GM23338 (cell line): ENCODE measurements around the gene PER1. TPM values are rescaled to one million over a fixed set of nuclear protein-coding genes. Genes with fewer than 3 reads are reported as not detected.

Experiments
- ATAC-seq: fragments of 200-7000 bp; cut with Tn5 transposase; 3 replicates; pipeline ENCODE4 v1.9.1; 2020
- DNase-seq: peaks from one replicate; pipeline ENCODE4 v3.0.0-alpha.2; 2015; ENCODE audit warnings: low spot score
- H2AFZ ChIP-seq: fragments of 200-600 bp; sonication (generic); 2 replicates; pipeline ENCODE4 v1.8.0; 2016; ENCODE audit warnings: antibody characterized with exemption, mild to moderate bottlenecking, moderate library complexity
- H3F3A ChIP-seq: fragments of 200-600 bp; sonication (generic); replicated peaks from 2 replicates; pipeline ENCODE4 v1.8.0; 2017; ENCODE audit warnings: antibody characterized with exemption, mixed run types, low read depth
- H3K27ac ChIP-seq: fragments of 200-600 bp; sonication (generic); 2 replicates; pipeline ENCODE4 v1.6.1; 2016; ENCODE audit warnings: low read depth
- H3K27me3 ChIP-seq: fragments of 200-600 bp; sonication (generic); 2 replicates; pipeline ENCODE4 v1.8.0; 2016; ENCODE audit warnings: mild to moderate bottlenecking, mixed run types, moderate library complexity; ENCODE audit not compliant: insufficient read depth
- H3K36me3 ChIP-seq: fragments of 200-600 bp; sonication (generic); 2 replicates; pipeline ENCODE4 v1.8.0; 2016; ENCODE audit warnings: mild to moderate bottlenecking; ENCODE audit not compliant: insufficient read depth
- H3K4me1 ChIP-seq: fragments of 200-600 bp; sonication (generic); 2 replicates; pipeline ENCODE4 v1.8.0; 2016; ENCODE audit warnings: mild to moderate bottlenecking, moderate library complexity; ENCODE audit not compliant: insufficient read depth
- H3K4me2 ChIP-seq: fragments of 200-600 bp; sonication (generic); 2 replicates; pipeline ENCODE4 v1.7.1; 2017; ENCODE audit warnings: mixed run types
- H3K4me3 ChIP-seq: fragments of 200-600 bp; sonication (generic); 2 replicates; pipeline ENCODE4 v1.6.1; 2016; ENCODE audit warnings: mixed run types
- H3K79me2 ChIP-seq: fragments of 200-600 bp; sonication (generic); replicated peaks from 2 replicates; pipeline ENCODE4 v1.8.0; 2017; ENCODE audit warnings: mild to moderate bottlenecking; ENCODE audit not compliant: insufficient read depth
- H3K9me2 ChIP-seq: fragments of 200-600 bp; sonication (generic); 2 replicates; pipeline ENCODE4 v1.8.0; 2017; ENCODE audit not compliant: insufficient read depth
- H4K20me1 ChIP-seq: fragments of 200-600 bp; sonication (generic); replicated peaks from 2 replicates; pipeline ENCODE4 v1.8.0; 2017; ENCODE audit warnings: mild to moderate bottlenecking; ENCODE audit not compliant: insufficient read depth
- H3K27ac Mint-ChIP-seq: 2 replicates; pipeline ENCODE4 v1.8.0; 2020; ENCODE audit warnings: inconsistent platforms, mild to moderate bottlenecking, moderate library complexity, mixed read lengths
- H3K27me3 Mint-ChIP-seq: 3 replicates; pipeline ENCODE4 v1.8.0; 2022; ENCODE audit warnings: low read depth, mild to moderate bottlenecking, moderate library complexity, mixed read lengths, inconsistent platforms; ENCODE audit not compliant: insufficient read depth, poor library complexity
- H3K36me3 Mint-ChIP-seq: 3 replicates; pipeline ENCODE4 v1.8.0; 2021; ENCODE audit warnings: low read depth, mild to moderate bottlenecking, inconsistent platforms, moderate library complexity, mixed read lengths
- H3K4me1 Mint-ChIP-seq: 3 replicates; pipeline ENCODE4 v1.8.0; 2020; ENCODE audit warnings: mild to moderate bottlenecking, inconsistent platforms, mixed read lengths
- H3K4me3 Mint-ChIP-seq: 3 replicates; pipeline ENCODE4 v1.8.0; 2021; ENCODE audit warnings: moderate library complexity, mild to moderate bottlenecking, inconsistent platforms, mixed read lengths
- H3K9me3 Mint-ChIP-seq: 3 replicates; pipeline ENCODE4 v1.8.0; 2020; ENCODE audit warnings: moderate library complexity, mild to moderate bottlenecking, inconsistent platforms, mixed read lengths
- CREB1 ChIP-seq: fragments of 250-450 bp; sonication (Bioruptor Pico); IDR thresholded peaks from 2 replicates; pipeline ENCODE4 v1.5.0; 2020; ENCODE audit warnings: low read depth, mild to moderate bottlenecking, moderate library complexity
- ETS1 ChIP-seq: IDR thresholded peaks from 2 replicates; pipeline ENCODE4 v1.6.1; 2016; ENCODE audit warnings: antibody characterized with exemption
- EZH2 ChIP-seq: fragments of 200-600 bp; sonication (generic); IDR thresholded peaks from one replicate; pipeline ENCODE4 v1.8.0; 2017; ENCODE audit warnings: antibody characterized with exemption, mild to moderate bottlenecking, low read depth; ENCODE audit not compliant: unreplicated experiment
- EZH2phosphoT487 ChIP-seq: fragments of 200-600 bp; sonication (generic); IDR thresholded peaks from one replicate; pipeline ENCODE4 v1.8.1; 2018; ENCODE audit warnings: antibody characterized with exemption; ENCODE audit not compliant: unreplicated experiment
- JUNB ChIP-seq: IDR thresholded peaks from one replicate; pipeline ENCODE4 v1.6.1; 2016; ENCODE audit warnings: antibody characterized with exemption; ENCODE audit not compliant: unreplicated experiment
- NANOG ChIP-seq: IDR thresholded peaks from 2 replicates; pipeline ENCODE4 v1.6.1; 2016; ENCODE audit warnings: antibody characterized with exemption, borderline replicate concordance
- POLR2AphosphoS5 ChIP-seq: IDR thresholded peaks from 2 replicates; pipeline ENCODE4 v1.6.1; 2016; ENCODE audit warnings: antibody characterized with exemption, low read depth
- STAT1 ChIP-seq: IDR thresholded peaks from one replicate; pipeline ENCODE4 v1.6.1; 2016; ENCODE audit warnings: antibody characterized with exemption; ENCODE audit not compliant: unreplicated experiment
- ZNF114 ChIP-seq: fragments of 250-450 bp; sonication (Bioruptor Pico); IDR thresholded peaks from 2 replicates; pipeline ENCODE4 v1.5.0; 2020; ENCODE audit warnings: mild to moderate bottlenecking, moderate library complexity
- ZNF331 ChIP-seq: fragments of 250-450 bp; sonication (Bioruptor Pico); IDR thresholded peaks from 2 replicates; pipeline ENCODE4 v1.5.0; 2020; ENCODE audit warnings: low read depth, mild to moderate bottlenecking, moderate library complexity
- polyA plus RNA-seq: library from polyadenylated mRNA; unstranded; fragments of >200 nt; fragmentation: Nextera tagmentation; extraction: Ambion mirVana; gene quantifications from 2 replicates; pipeline ENCODE4 v1.2.1, GENCODE V29; 2016
- total RNA-seq: library from RNA; depleted of rRNA; stranded (reverse); fragments of >200 nt; shearing (Covaris generic); gene quantifications from 2 replicates; pipeline ENCODE4 v1.2.3, GENCODE V29; 2014
- TF ChIP-seq, protein P1 (sequence below): IDR thresholded peaks from one replicate; pipeline ENCODE4 v1.6.1; 2018; ENCODE audit warnings: antibody characterized with exemption; ENCODE audit not compliant: unreplicated experiment
- TF ChIP-seq, protein P2 (sequence below): fragments of 250-450 bp; sonication (Bioruptor Pico); IDR thresholded peaks from 2 replicates; pipeline ENCODE4 v1.5.0; 2020; ENCODE audit warnings: mild to moderate bottlenecking, moderate library complexity
- TF ChIP-seq, protein P3 (sequence below), 2 experiments: fragments of 200-600 bp in 1 of 2; sonication (generic) in 1 of 2; conservative IDR thresholded peaks; 2 replicates each; pipeline versions ENCODE4 v1.5.1 to v1.6.1; 2016 to 2017; ENCODE audit warnings: antibody characterized with exemption in 2 of 2, low read depth in 2 of 2, mild to moderate bottlenecking in 2 of 2, moderate library complexity in 1 of 2

The PER1 gene
- total and polyA plus RNA-seq, 2 experiments from 2014 or later = 12.2 to 36.1 TPM

- TF ChIP-seq, protein P1, sequence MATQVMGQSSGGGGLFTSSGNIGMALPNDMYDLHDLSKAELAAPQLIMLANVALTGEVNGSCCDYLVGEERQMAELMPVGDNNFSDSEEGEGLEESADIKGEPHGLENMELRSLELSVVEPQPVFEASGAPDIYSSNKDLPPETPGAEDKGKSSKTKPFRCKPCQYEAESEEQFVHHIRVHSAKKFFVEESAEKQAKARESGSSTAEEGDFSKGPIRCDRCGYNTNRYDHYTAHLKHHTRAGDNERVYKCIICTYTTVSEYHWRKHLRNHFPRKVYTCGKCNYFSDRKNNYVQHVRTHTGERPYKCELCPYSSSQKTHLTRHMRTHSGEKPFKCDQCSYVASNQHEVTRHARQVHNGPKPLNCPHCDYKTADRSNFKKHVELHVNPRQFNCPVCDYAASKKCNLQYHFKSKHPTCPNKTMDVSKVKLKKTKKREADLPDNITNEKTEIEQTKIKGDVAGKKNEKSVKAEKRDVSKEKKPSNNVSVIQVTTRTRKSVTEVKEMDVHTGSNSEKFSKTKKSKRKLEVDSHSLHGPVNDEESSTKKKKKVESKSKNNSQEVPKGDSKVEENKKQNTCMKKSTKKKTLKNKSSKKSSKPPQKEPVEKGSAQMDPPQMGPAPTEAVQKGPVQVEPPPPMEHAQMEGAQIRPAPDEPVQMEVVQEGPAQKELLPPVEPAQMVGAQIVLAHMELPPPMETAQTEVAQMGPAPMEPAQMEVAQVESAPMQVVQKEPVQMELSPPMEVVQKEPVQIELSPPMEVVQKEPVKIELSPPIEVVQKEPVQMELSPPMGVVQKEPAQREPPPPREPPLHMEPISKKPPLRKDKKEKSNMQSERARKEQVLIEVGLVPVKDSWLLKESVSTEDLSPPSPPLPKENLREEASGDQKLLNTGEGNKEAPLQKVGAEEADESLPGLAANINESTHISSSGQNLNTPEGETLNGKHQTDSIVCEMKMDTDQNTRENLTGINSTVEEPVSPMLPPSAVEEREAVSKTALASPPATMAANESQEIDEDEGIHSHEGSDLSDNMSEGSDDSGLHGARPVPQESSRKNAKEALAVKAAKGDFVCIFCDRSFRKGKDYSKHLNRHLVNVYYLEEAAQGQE = no peak
- TF ChIP-seq CREB1 (no peak), ZNF114 (no peak), POLR2AphosphoS5 (no peak), EZH2phosphoT487 (no peak), ZNF331 (no peak)
- TF ChIP-seq, protein P2, sequence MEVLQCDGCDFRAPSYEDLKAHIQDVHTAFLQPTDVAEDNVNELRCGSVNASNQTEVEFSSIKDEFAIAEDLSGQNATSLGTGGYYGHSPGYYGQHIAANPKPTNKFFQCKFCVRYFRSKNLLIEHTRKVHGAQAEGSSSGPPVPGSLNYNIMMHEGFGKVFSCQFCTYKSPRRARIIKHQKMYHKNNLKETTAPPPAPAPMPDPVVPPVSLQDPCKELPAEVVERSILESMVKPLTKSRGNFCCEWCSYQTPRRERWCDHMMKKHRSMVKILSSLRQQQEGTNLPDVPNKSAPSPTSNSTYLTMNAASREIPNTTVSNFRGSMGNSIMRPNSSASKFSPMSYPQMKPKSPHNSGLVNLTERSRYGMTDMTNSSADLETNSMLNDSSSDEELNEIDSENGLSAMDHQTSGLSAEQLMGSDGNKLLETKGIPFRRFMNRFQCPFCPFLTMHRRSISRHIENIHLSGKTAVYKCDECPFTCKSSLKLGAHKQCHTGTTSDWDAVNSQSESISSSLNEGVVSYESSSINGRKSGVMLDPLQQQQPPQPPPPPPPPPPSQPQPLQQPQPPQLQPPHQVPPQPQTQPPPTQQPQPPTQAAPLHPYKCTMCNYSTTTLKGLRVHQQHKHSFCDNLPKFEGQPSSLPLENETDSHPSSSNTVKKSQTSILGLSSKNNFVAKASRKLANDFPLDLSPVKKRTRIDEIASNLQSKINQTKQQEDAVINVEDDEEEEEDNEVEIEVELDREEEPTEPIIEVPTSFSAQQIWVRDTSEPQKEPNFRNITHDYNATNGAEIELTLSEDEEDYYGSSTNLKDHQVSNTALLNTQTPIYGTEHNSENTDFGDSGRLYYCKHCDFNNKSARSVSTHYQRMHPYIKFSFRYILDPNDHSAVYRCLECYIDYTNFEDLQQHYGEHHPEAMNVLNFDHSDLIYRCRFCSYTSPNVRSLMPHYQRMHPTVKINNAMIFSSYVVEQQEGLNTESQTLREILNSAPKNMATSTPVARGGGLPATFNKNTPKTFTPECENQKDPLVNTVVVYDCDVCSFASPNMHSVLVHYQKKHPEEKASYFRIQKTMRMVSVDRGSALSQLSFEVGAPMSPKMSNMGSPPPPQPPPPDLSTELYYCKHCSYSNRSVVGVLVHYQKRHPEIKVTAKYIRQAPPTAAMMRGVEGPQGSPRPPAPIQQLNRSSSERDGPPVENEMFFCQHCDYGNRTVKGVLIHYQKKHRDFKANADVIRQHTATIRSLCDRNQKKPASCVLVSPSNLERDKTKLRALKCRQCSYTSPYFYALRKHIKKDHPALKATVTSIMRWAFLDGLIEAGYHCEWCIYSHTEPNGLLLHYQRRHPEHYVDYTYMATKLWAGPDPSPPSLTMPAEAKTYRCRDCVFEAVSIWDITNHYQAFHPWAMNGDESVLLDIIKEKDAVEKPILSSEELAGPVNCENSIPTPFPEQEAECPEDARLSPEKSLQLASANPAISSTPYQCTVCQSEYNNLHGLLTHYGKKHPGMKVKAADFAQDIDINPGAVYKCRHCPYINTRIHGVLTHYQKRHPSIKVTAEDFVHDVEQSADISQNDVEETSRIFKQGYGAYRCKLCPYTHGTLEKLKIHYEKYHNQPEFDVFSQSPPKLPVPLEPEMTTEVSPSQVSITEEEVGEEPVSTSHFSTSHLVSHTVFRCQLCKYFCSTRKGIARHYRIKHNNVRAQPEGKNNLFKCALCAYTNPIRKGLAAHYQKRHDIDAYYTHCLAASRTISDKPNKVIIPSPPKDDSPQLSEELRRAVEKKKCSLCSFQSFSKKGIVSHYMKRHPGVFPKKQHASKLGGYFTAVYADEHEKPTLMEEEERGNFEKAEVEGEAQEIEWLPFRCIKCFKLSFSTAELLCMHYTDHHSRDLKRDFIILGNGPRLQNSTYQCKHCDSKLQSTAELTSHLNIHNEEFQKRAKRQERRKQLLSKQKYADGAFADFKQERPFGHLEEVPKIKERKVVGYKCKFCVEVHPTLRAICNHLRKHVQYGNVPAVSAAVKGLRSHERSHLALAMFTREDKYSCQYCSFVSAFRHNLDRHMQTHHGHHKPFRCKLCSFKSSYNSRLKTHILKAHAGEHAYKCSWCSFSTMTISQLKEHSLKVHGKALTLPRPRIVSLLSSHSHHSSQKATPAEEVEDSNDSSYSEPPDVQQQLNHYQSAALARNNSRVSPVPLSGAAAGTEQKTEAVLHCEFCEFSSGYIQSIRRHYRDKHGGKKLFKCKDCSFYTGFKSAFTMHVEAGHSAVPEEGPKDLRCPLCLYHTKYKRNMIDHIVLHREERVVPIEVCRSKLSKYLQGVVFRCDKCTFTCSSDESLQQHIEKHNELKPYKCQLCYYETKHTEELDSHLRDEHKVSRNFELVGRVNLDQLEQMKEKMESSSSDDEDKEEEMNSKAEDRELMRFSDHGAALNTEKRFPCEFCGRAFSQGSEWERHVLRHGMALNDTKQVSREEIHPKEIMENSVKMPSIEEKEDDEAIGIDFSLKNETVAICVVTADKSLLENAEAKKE (CRISPR knock-in tag) = no peak
Measured at GRCh38 chr17:8100763-8101162, 51.4 kb downstream of the PER1 start (continued).

GRCh38 chr17:8100111-8100510 is 52.1 kb downstream of the PER1 start:
- no peaks in the 10 kb centered on the region for H3K79me2 ChIP-seq
- Mint-ChIP-seq H3K9me3 (no peaks in the 10 kb centered on the region), H3K36me3 (no peaks in the 10 kb centered on the region), H3K4me1 (peaks cover 2% of the 10 kb centered on the region; the same call in 1 of the 3 replicates), H3K27me3 (peaks cover 6% of the 10 kb centered on the region), H3K27ac (no peak overlapping the region), H3K4me3 (no peak overlapping the region)
- ATAC-seq (no peak), DNase-seq (no peak)
- no peaks in the 10 kb centered on the region for H3K36me3 ChIP-seq
- no peaks in the 10 kb centered on the region for H4K20me1 ChIP-seq
- H3K4me3 ChIP-seq = no peak overlapping the region
- no peaks in the 10 kb centered on the region for H3F3A ChIP-seq
- no peaks in the 10 kb centered on the region for H3K4me1 ChIP-seq
- H3K27me3 ChIP-seq = no peaks in the 10 kb centered on the region
- H2AFZ ChIP-seq = no peak overlapping the region
- no peaks in the 10 kb centered on the region; the same call in 1 of the 2 replicates for H3K9me2 ChIP-seq
- H3K27ac ChIP-seq = no peak overlapping the region
- no peak overlapping the region for H3K4me2 ChIP-seq
- no peak for TF ChIP-seq ZNF114
- TF ChIP-seq EZH2 = no peak
- no peak for TF ChIP-seq ZNF331
- TF ChIP-seq NANOG = no peak
- TF ChIP-seq STAT1 = no peak
- no peak for TF ChIP-seq ETS1
- TF ChIP-seq, protein P3, sequence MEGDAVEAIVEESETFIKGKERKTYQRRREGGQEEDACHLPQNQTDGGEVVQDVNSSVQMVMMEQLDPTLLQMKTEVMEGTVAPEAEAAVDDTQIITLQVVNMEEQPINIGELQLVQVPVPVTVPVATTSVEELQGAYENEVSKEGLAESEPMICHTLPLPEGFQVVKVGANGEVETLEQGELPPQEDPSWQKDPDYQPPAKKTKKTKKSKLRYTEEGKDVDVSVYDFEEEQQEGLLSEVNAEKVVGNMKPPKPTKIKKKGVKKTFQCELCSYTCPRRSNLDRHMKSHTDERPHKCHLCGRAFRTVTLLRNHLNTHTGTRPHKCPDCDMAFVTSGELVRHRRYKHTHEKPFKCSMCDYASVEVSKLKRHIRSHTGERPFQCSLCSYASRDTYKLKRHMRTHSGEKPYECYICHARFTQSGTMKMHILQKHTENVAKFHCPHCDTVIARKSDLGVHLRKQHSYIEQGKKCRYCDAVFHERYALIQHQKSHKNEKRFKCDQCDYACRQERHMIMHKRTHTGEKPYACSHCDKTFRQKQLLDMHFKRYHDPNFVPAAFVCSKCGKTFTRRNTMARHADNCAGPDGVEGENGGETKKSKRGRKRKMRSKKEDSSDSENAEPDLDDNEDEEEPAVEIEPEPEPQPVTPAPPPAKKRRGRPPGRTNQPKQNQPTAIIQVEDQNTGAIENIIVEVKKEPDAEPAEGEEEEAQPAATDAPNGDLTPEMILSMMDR (conservative IDR thresholded peaks at IDR 0.05; ENCODE audit: low read depth in 2 of 2) = no peak
- TF ChIP-seq POLR2AphosphoS5 = no peak
- TF ChIP-seq CREB1 = no peak
- TF ChIP-seq JUNB = no peak
- no peak for TF ChIP-seq EZH2phosphoT487
